IMR-90 (cell line): ENCODE measurements around the gene TCEAL4. TPM values are rescaled to one million over a fixed set of nuclear protein-coding genes. Genes with fewer than 3 reads are reported as not detected.

Source experiments
- ATAC-seq: fragments of 200-7000 bp; cut with Tn5 transposase; 2 replicates; pipeline ENCODE4 v1.9.1; 2020; ENCODE audit warnings: low read depth, mild to moderate bottlenecking, moderate library complexity
- BruUV-seq: library from RNA; stranded (reverse); fragments of 400-500 nt; replicated peaks from 2 replicates; lab custom pipeline; 2021; lab: Mats Ljungman, UMichigan
- CTCF ChIA-PET: fragments of 300-600 bp; formaldehyde crosslinking; extraction: SDS; loops from one replicate; lab custom pipeline; 2021; ENCODE audit warnings: antibody characterized with exemption; lab: Yijun Ruan, JAX
- POLR2A ChIA-PET: fragments of 300-600 bp; sonication (Branson Sonifier 250); formaldehyde crosslinking; loops from one replicate; lab custom pipeline; 2022; ENCODE audit warnings: antibody characterized with exemption; ENCODE audit not compliant: unreplicated experiment; lab: Charles Lee
- DNase-seq: peaks from one replicate; pipeline ENCODE4 v3.0.0; 2013
- H2AFZ ChIP-seq: replicated peaks from 2 replicates; pipeline ENCODE3; 2013; ENCODE audit warnings: low read length, mild to moderate bottlenecking; ENCODE audit not compliant: poor library complexity
- H2AK5ac ChIP-seq: 2 replicates; pipeline ENCODE4 v1.6.1; 2013; ENCODE audit warnings: low read depth, low read length, inconsistent platforms
- H2AK9ac ChIP-seq: replicated peaks from 2 replicates; pipeline ENCODE3; 2013; ENCODE audit warnings: mild to moderate bottlenecking, low read depth, low read length, moderate library complexity; ENCODE audit not compliant: poor library complexity
- H2BK120ac ChIP-seq: 2 replicates; pipeline ENCODE4 v1.6.1; 2013; ENCODE audit warnings: low read depth, low read length, inconsistent platforms
- H2BK15ac ChIP-seq: 3 replicates; pipeline ENCODE4 v1.6.1; 2013; ENCODE audit warnings: low read depth, low read length, inconsistent platforms
- H2BK20ac ChIP-seq: 2 replicates; pipeline ENCODE4 v1.6.1; 2013; ENCODE audit warnings: low read depth, mild to moderate bottlenecking, inconsistent platforms, low read length, moderate library complexity
- H2BK5ac ChIP-seq: 2 replicates; pipeline ENCODE4 v1.6.1; 2013; ENCODE audit warnings: mild to moderate bottlenecking, low read depth, low read length, inconsistent platforms; ENCODE audit not compliant: poor library complexity, severe bottlenecking
- H3K14ac ChIP-seq: replicated peaks from 2 replicates; pipeline ENCODE4 v1.6.1; 2013; ENCODE audit warnings: low read depth, low read length, inconsistent platforms
- H3K18ac ChIP-seq: 2 replicates; pipeline ENCODE4 v1.6.1; 2013; ENCODE audit warnings: low read depth, low read length, control low read depth
- H3K23ac ChIP-seq: 2 replicates; pipeline ENCODE4 v1.6.1; 2013; ENCODE audit warnings: low read depth, low read length, inconsistent platforms
- H3K27ac ChIP-seq: 2 replicates; pipeline ENCODE4 v1.5.1; 2013; ENCODE audit warnings: mild to moderate bottlenecking, control low read depth, low read length; ENCODE audit not compliant: insufficient read depth
- H3K27me3 ChIP-seq: 2 replicates; pipeline ENCODE4 v1.6.1; 2013; ENCODE audit warnings: low read length; ENCODE audit not compliant: control insufficient read depth, insufficient read depth
- H3K36me3 ChIP-seq: 2 replicates; pipeline ENCODE4 v1.6.1; 2013; ENCODE audit warnings: low read length, mixed read lengths; ENCODE audit not compliant: control insufficient read depth, insufficient read depth
- H3K4ac ChIP-seq: 2 replicates; pipeline ENCODE4 v1.6.1; 2013; ENCODE audit warnings: low read depth, low read length, inconsistent platforms
- H3K4me1 ChIP-seq: 2 replicates; pipeline ENCODE4 v1.6.1; 2013; ENCODE audit warnings: low read length, mixed read lengths; ENCODE audit not compliant: control insufficient read depth, insufficient read depth
- H3K4me2 ChIP-seq: 2 replicates; pipeline ENCODE4 v1.6.1; 2013; ENCODE audit warnings: low read depth, mild to moderate bottlenecking, control low read depth, low read length, moderate library complexity
- H3K4me3 ChIP-seq: 2 replicates; pipeline ENCODE4 v1.5.1; 2013; ENCODE audit warnings: low read depth, mild to moderate bottlenecking, control low read depth, low read length, moderate library complexity; ENCODE audit not compliant: insufficient read depth
- H3K56ac ChIP-seq: 2 replicates; pipeline ENCODE4 v1.6.1; 2013; ENCODE audit warnings: low read length, inconsistent platforms; ENCODE audit not compliant: insufficient read depth; ENCODE audit errors: extremely low read depth
- H3K79me1 ChIP-seq, 2 experiments: 2 replicates each; pipeline ENCODE4 v1.6.1; 2013; ENCODE audit warnings: low read length in 2 of 2, inconsistent platforms in 1 of 2, low read depth in 1 of 2
- H3K9ac ChIP-seq: 2 replicates; pipeline ENCODE4 v1.6.1; 2013; ENCODE audit warnings: low read depth, low read length, control low read depth
- H3K9me1 ChIP-seq: 2 replicates; pipeline ENCODE4 v1.6.1; 2013; ENCODE audit warnings: low read length, inconsistent platforms; ENCODE audit not compliant: insufficient read depth
- H3K9me3 ChIP-seq: 2 replicates; pipeline ENCODE4 v1.6.1; 2013; ENCODE audit warnings: low read length; ENCODE audit not compliant: control insufficient read depth, insufficient read depth
- H4K20me1 ChIP-seq: 2 replicates; pipeline ENCODE4 v1.6.1; 2013; ENCODE audit warnings: low read length, inconsistent platforms; ENCODE audit not compliant: insufficient read depth
- H4K5ac ChIP-seq: 2 replicates; pipeline ENCODE4 v1.6.1; 2013; ENCODE audit warnings: mild to moderate bottlenecking, low read depth, low read length, control low read depth
- H4K8ac ChIP-seq, 2 experiments: 2 replicates each; pipeline ENCODE4 v1.6.1; 2013; ENCODE audit warnings: low read depth in 2 of 2, low read length in 2 of 2, control low read depth in 1 of 2, inconsistent platforms in 1 of 2
- H4K91ac ChIP-seq: 2 replicates; pipeline ENCODE4 v1.6.1; 2013; ENCODE audit warnings: low read depth, low read length, inconsistent platforms; ENCODE audit not compliant: insufficient read depth
- BHLHE40 ChIP-seq: fragments of 150-350 bp; IDR thresholded peaks from 2 replicates; pipeline ENCODE4 v1.6.1; 2016; ENCODE audit warnings: mild to moderate bottlenecking, low read depth, low read length
- CEBPB ChIP-seq: IDR thresholded peaks from 2 replicates; pipeline ENCODE4 v1.6.1; 2012; ENCODE audit warnings: low read depth, low read length, improper control_type of control experiment
- MAFK ChIP-seq: IDR thresholded peaks from 2 replicates; pipeline ENCODE4 v1.6.1; 2012; ENCODE audit warnings: low read depth, low read length, improper control_type of control experiment
- RCOR1 ChIP-seq: IDR thresholded peaks from 2 replicates; pipeline ENCODE4 v1.6.1; 2012; ENCODE audit warnings: mild to moderate bottlenecking, low read length, improper control_type of control experiment; ENCODE audit not compliant: insufficient replicate concordance
- RFX5 ChIP-seq: IDR thresholded peaks from 2 replicates; pipeline ENCODE4 v1.8.0; 2012; ENCODE audit warnings: low read depth, mild to moderate bottlenecking, low read length, moderate library complexity
- WGBS, 2 experiments: methylation state at CpG; one replicate each; pipeline versions ENCODE4 v1.1.5 to v1.1.7; 2013; ENCODE audit warnings: missing lambda C conversion rate in 2 of 2; ENCODE audit not compliant: insufficient read length in 1 of 2; ENCODE audit errors: extremely low coverage in 2 of 2; 5-methylcytosine and 5-hydroxymethylcytosine counted together
- dilution Hi-C: fragments of 300-500 bp; cut with HindIII; formaldehyde crosslinking; loops from one replicate; pipeline ENCODE4 v1.14.3; 2018; ENCODE audit warnings: low sequenced_read_pairs; ENCODE audit not compliant: unreplicated experiment
- in situ Hi-C: fragments of 300-500 bp; cut with MboI; formaldehyde crosslinking; loops from 3 replicates; pipeline ENCODE4 v1.14.3; 2019; ENCODE audit warnings: low sequenced_read_pairs, inconsistent platforms, mixed read lengths
- intact Hi-C: fragments of 100-400 bp; cut with micrococcal nuclease; formaldehyde crosslinking; loops from 2 replicates; pipeline ENCODE4 v1.10.0; 2022
- polyA plus RNA-seq, 3 experiments: library from polyadenylated mRNA; depleted of rRNA; stranded (reverse); fragments of >200 nt; gene quantifications; 2 replicates each; pipeline ENCODE4 v1.2.3, GENCODE V29; 2012; ENCODE audit warnings: low replicate concordance in 1 of 3
- total RNA-seq: library from RNA; depleted of rRNA; stranded (reverse); fragments of >200 nt; gene quantifications from 2 replicates; pipeline ENCODE4 v1.2.3, GENCODE V29; 2012
- TF ChIP-seq, protein P1 (sequence below): conservative IDR thresholded peaks from 2 replicates; pipeline ENCODE4 v1.5.1; 2012; ENCODE audit warnings: mild to moderate bottlenecking, low read depth, low read length, improper control_type of control experiment

TCEAL4 gene
- total and polyA plus RNA-seq, 2 of the 4 experiments (the other 2 are of a cell fraction), result 11.1 to 31.9 TPM

- WGBS, 2 experiments, result no CpG with 5 or more reads among the region's 1 CpG
- POLR2A ChIA-PET, result no interaction called here
- peaks cover 2 to 28% of the 10 kb centered on the region in 2 experiments; a peak in 2 of 4 replicates for H3K79me1 ChIP-seq
These were observed 28.1 kb downstream of the TCEAL4 start for GRCh38 chrX:103613362-103613890.

More at GRCh38 chrX:103613362-103613890, 28.1 kb downstream of the TCEAL4 start:
- Histone ChIP-seq H2BK15ac (no peak overlapping the region), H2BK5ac (peak overlapping the region; percentile 32), H3K9me1 (no peaks in the 10 kb centered on the region), H4K5ac (no peak overlapping the region), H3K27ac (no peak overlapping the region), H2AK9ac (no peak overlapping the region), H4K8ac (no peak overlapping the region), H3K36me3 (peaks cover 7% of the 10 kb centered on the region), H4K91ac (no peak overlapping the region), H3K9ac (no peak overlapping the region), H3K4me1 (peaks cover 3% of the 10 kb centered on the region; the same call in 1 of the 2 replicates), H3K4ac (no peak overlapping the region), H2AK5ac (no peak overlapping the region), H3K56ac (no peak overlapping the region), H3K14ac (no peak overlapping the region), H2BK120ac (no peak overlapping the region), H3K4me3 (no peak overlapping the region), H3K18ac (no peak overlapping the region), H2AFZ (no peak overlapping the region), H3K27me3 (no peaks in the 10 kb centered on the region), H3K9me3 (no peaks in the 10 kb centered on the region), H4K20me1 (no peaks in the 10 kb centered on the region), H2BK20ac (no peak overlapping the region), H3K4me2 (peak overlapping the region; percentile 81; the same call in 1 of the 2 replicates), H3K23ac (no peak overlapping the region)
- TF ChIP-seq BHLHE40 (no peak), MAFK (no peak), CEBPB (no peak), RCOR1 (no peak), RFX5 (no peak)
- TF ChIP-seq, protein P1, sequence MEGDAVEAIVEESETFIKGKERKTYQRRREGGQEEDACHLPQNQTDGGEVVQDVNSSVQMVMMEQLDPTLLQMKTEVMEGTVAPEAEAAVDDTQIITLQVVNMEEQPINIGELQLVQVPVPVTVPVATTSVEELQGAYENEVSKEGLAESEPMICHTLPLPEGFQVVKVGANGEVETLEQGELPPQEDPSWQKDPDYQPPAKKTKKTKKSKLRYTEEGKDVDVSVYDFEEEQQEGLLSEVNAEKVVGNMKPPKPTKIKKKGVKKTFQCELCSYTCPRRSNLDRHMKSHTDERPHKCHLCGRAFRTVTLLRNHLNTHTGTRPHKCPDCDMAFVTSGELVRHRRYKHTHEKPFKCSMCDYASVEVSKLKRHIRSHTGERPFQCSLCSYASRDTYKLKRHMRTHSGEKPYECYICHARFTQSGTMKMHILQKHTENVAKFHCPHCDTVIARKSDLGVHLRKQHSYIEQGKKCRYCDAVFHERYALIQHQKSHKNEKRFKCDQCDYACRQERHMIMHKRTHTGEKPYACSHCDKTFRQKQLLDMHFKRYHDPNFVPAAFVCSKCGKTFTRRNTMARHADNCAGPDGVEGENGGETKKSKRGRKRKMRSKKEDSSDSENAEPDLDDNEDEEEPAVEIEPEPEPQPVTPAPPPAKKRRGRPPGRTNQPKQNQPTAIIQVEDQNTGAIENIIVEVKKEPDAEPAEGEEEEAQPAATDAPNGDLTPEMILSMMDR, result no peak
- dilution Hi-C loops, result no loop called here
- ATAC-seq, result peak; percentile 55
- peak; percentile 72 for DNase-seq
- CTCF ChIA-PET, result interaction anchor here (0.7 kb wide), 1 partner anchor 97 kb away, joined by 3 read pairs; no protein-coding TSS in a partner anchor
- no TSS peak for BruUV-seq
- intact Hi-C loops, result no loop called here
- in situ Hi-C loops, result no loop called here
